Astrocyte (in vitro differentiated cells and primary cell): ENCODE measurements around the gene DGKI. TPM values are rescaled to one million over a fixed set of nuclear protein-coding genes. Genes with fewer than 3 reads are reported as not detected.

Experiments used
- DNase-seq: peaks from one replicate; pipeline ENCODE4 v3.0.0-alpha.2; 2010; ENCODE audit warnings: low read depth
- FAIRE-seq: peaks from 2 replicates; lab custom pipeline; 2011; peaks lifted over from hg19 to GRCh38; lab: Jason Lieb, UNC
- H2AFZ ChIP-seq: 2 replicates; pipeline ENCODE4 v1.6.0; 2012; ENCODE audit warnings: low read depth, low read length, inconsistent platforms
- H3K27ac ChIP-seq: 2 replicates; pipeline ENCODE4 v1.5.1; 2011; ENCODE audit warnings: low read depth, low read length, inconsistent platforms
- H3K27me3 ChIP-seq: 2 replicates; pipeline ENCODE4 v1.6.0; 2011; ENCODE audit warnings: low read length, inconsistent platforms; ENCODE audit not compliant: insufficient read depth
- H3K36me3 ChIP-seq: 2 replicates; pipeline ENCODE4 v1.5.1; 2011; ENCODE audit warnings: low read length, inconsistent platforms; ENCODE audit not compliant: insufficient read depth
- H3K4me1 ChIP-seq: 2 replicates; pipeline ENCODE4 v1.5.1; 2011; ENCODE audit warnings: low read length, inconsistent platforms; ENCODE audit not compliant: insufficient read depth
- H3K4me2 ChIP-seq: 2 replicates; pipeline ENCODE4 v1.6.0; 2012; ENCODE audit warnings: low read length, inconsistent platforms
- H3K4me3 ChIP-seq: 2 replicates; pipeline ENCODE4 v1.5.1; 2011; ENCODE audit warnings: low read depth, mild to moderate bottlenecking, low read length, inconsistent platforms; ENCODE audit not compliant: insufficient read depth
- H3K79me2 ChIP-seq: 2 replicates; pipeline ENCODE4 v1.6.0; 2012; ENCODE audit warnings: mild to moderate bottlenecking, low read length, inconsistent platforms; ENCODE audit not compliant: insufficient read depth
- H3K9ac ChIP-seq: 2 replicates; pipeline ENCODE4 v1.6.0; 2012; ENCODE audit warnings: mild to moderate bottlenecking, low read length, inconsistent platforms
- H3K9me3 ChIP-seq: 2 replicates; pipeline ENCODE4 v1.5.1; 2012; ENCODE audit warnings: low read depth, mild to moderate bottlenecking, low read length, inconsistent platforms; ENCODE audit not compliant: insufficient read depth
- H4K20me1 ChIP-seq: 2 replicates; pipeline ENCODE4 v1.6.0; 2012; ENCODE audit warnings: low read length, inconsistent platforms; ENCODE audit not compliant: insufficient read depth
- H3K27ac Mint-ChIP-seq: one replicate; pipeline ENCODE4 v1.8.0; 2021; ENCODE audit warnings: mild to moderate bottlenecking, mixed read lengths; ENCODE audit not compliant: unreplicated experiment
- H3K27me3 Mint-ChIP-seq: one replicate; pipeline ENCODE4 v1.8.0; 2021; ENCODE audit warnings: low read depth, mixed read lengths; ENCODE audit not compliant: unreplicated experiment
- H3K36me3 Mint-ChIP-seq: one replicate; pipeline ENCODE4 v1.8.0; 2021; ENCODE audit warnings: low read depth, mixed read lengths; ENCODE audit not compliant: unreplicated experiment
- H3K4me1 Mint-ChIP-seq: one replicate; pipeline ENCODE4 v1.8.0; 2021; ENCODE audit warnings: low read depth, mixed read lengths; ENCODE audit not compliant: unreplicated experiment
- H3K4me3 Mint-ChIP-seq: one replicate; pipeline ENCODE4 v1.8.0; 2021; ENCODE audit warnings: mild to moderate bottlenecking, moderate library complexity, mixed read lengths; ENCODE audit not compliant: unreplicated experiment
- H3K9me3 Mint-ChIP-seq: one replicate; pipeline ENCODE4 v1.8.0; 2021; ENCODE audit warnings: mild to moderate bottlenecking, mixed read lengths; ENCODE audit not compliant: unreplicated experiment
- CTCF ChIP-seq: IDR thresholded peaks from 2 replicates; pipeline ENCODE4 v1.5.1; 2011; ENCODE audit warnings: low read depth, mild to moderate bottlenecking, inconsistent platforms, low read length, moderate library complexity; ENCODE audit not compliant: insufficient read depth
- EZH2 ChIP-seq: IDR thresholded peaks from 2 replicates; pipeline ENCODE4 v1.6.1; 2012; ENCODE audit warnings: mild to moderate bottlenecking, low read length, inconsistent platforms; ENCODE audit not compliant: insufficient read depth
- total RNA-seq: library from RNA; stranded (reverse); gene quantifications from 2 replicates; pipeline ENCODE4 v1.2.1, GENCODE V29; 2021

Gene DGKI
- total RNA-seq, 1 donor from 2014 or later = 6.3 TPM

GRCh38 chr7:137685433-137686164, 161.2 kb downstream of the DGKI start:
- Histone ChIP-seq H3K27ac (peak overlapping the region; percentile 9), H4K20me1 (no peaks in the 10 kb centered on the region), H3K4me1 (peaks cover 42% of the 10 kb centered on the region), H3K9me3 (no peaks in the 10 kb centered on the region), H2AFZ (no peak overlapping the region), H3K4me3 (no peak overlapping the region), H3K36me3 (no peaks in the 10 kb centered on the region), H3K4me2 (no peak overlapping the region), H3K9ac (peak overlapping the region; percentile 13), H3K79me2 (no peaks in the 10 kb centered on the region), H3K27me3 (no peaks in the 10 kb centered on the region)
- FAIRE-seq (no peak), DNase-seq (no peak)
- Mint-ChIP-seq H3K4me3 (no peak overlapping the region), H3K9me3 (peaks cover 7% of the 10 kb centered on the region), H3K27ac (no peak overlapping the region), H3K36me3 (peaks cover 7% of the 10 kb centered on the region), H3K4me1 (peaks cover 55% of the 10 kb centered on the region), H3K27me3 (no peaks in the 10 kb centered on the region)
- no peak for TF ChIP-seq EZH2
- TF ChIP-seq CTCF = no peak

- DNase-seq (no peak), FAIRE-seq (no peak)
These were observed 162.0 kb downstream of the DGKI start for GRCh38 chr7:137684776-137685175.

More at GRCh38 chr7:137684776-137685175, 162.0 kb downstream of the DGKI start:
- Histone ChIP-seq H4K20me1 (no peaks in the 10 kb centered on the region), H3K4me3 (no peak overlapping the region), H3K9ac (no peak overlapping the region), H3K9me3 (no peaks in the 10 kb centered on the region), H3K79me2 (no peaks in the 10 kb centered on the region), H3K4me1 (peaks cover 42% of the 10 kb centered on the region), H3K36me3 (no peaks in the 10 kb centered on the region), H2AFZ (no peak overlapping the region), H3K27ac (no peak overlapping the region), H3K4me2 (no peak overlapping the region), H3K27me3 (no peaks in the 10 kb centered on the region)
- Mint-ChIP-seq H3K27ac (no peak overlapping the region), H3K9me3 (peaks cover 6% of the 10 kb centered on the region), H3K36me3 (peaks cover 4% of the 10 kb centered on the region), H3K27me3 (no peaks in the 10 kb centered on the region), H3K4me1 (peaks cover 56% of the 10 kb centered on the region), H3K4me3 (no peak overlapping the region)
- TF ChIP-seq EZH2 = no peak
- TF ChIP-seq CTCF = no peak
